LNCAP (cell line): ENCODE measurements around the gene NWD2.

Experiments
- TF ChIP-seq, protein P1 (sequence below): fragments of 450-650 bp; IDR thresholded peaks from 2 replicates; pipeline ENCODE4 v1.5.1; 2017; ENCODE audit warnings: mild to moderate bottlenecking

The NWD2 gene

GRCh38 chr4:37425857-37426256 lies 181.3 kb downstream of the NWD2 start:
- TF ChIP-seq, protein P1, sequence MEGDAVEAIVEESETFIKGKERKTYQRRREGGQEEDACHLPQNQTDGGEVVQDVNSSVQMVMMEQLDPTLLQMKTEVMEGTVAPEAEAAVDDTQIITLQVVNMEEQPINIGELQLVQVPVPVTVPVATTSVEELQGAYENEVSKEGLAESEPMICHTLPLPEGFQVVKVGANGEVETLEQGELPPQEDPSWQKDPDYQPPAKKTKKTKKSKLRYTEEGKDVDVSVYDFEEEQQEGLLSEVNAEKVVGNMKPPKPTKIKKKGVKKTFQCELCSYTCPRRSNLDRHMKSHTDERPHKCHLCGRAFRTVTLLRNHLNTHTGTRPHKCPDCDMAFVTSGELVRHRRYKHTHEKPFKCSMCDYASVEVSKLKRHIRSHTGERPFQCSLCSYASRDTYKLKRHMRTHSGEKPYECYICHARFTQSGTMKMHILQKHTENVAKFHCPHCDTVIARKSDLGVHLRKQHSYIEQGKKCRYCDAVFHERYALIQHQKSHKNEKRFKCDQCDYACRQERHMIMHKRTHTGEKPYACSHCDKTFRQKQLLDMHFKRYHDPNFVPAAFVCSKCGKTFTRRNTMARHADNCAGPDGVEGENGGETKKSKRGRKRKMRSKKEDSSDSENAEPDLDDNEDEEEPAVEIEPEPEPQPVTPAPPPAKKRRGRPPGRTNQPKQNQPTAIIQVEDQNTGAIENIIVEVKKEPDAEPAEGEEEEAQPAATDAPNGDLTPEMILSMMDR: no peak

- TF ChIP-seq, protein P1: no peak
Measured at GRCh38 chr4:37427193-37427592, 182.7 kb downstream of the NWD2 start.

GRCh38 chr4:37429906-37430305 lies 185.4 kb downstream of the NWD2 start:
- TF ChIP-seq, protein P1: no peak

GRCh38 chr4:37430718-37431416 lies 186.3 kb downstream of the NWD2 start:
- TF ChIP-seq, protein P1: no peak

DNA sequence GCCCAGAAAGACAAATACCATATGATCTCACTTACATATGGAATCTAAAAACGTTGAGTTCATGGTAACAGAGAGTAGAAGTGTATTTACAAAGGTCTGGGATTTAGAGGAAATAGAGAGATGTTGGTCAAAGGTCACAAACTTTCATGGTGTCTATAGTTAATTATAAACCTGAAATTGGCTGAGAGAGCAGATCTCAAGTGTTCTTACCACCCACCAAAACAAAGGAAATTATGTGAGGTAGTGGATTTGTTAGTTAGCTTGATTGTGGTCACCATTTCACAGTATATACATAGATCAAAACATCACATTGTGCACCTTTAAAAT lies 186.8 kb downstream of the NWD2 start:
- TF ChIP-seq, protein P1: no peak

DNA sequence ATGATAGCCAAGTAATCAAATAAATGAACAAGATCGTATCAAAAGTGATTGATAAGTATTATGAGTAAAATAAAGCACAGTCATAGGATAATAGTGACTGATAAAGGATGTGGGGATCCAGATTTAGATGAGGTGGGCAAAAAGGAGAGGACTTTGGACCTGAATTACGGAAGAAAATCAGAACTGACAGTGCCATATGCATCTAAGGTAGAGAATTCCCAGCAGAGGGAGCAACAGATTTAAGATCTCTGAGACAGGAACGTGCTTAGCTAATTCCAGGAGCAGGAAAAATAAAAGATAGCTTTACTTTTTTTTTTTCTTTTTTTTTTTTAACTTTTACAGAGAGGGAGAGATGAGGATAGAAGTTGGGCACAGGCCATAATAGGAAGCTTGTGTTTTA lies 189.9 kb downstream of the NWD2 start:
- TF ChIP-seq, protein P1: peak; percentile 30; the same call in 1 of the 2 replicates

GRCh38 chr4:37436546-37436945 lies 192.0 kb downstream of the NWD2 start:
- TF ChIP-seq, protein P1: no peak

- TF ChIP-seq, protein P1: no peak
Measured at GRCh38 chr4:37437163-37437562, 192.6 kb downstream of the NWD2 start.
